ENCODE measurements around the gene CDH26. TPM values are rescaled to one million over a fixed set of nuclear protein-coding genes. Genes with fewer than 3 reads are reported as not detected.

Gene CDH26
- total and polyA plus RNA-seq, 2 experiments from 2014 or later = 2.0 TPM

- Mint-ChIP-seq H3K36me3 (ENCODE audit: low read depth) (peaks cover 7% of the 10 kb centered on the region; the same call in 1 of the 3 replicates), H3K4me1 (peaks cover 16% of the 10 kb centered on the region; the same call in 2 of the 3 replicates), H3K27me3 (ENCODE audit: insufficient read depth, low read depth, poor library complexity) (peaks cover 9% of the 10 kb centered on the region), H3K4me3 (no peak overlapping the region), H3K9me3 (peaks cover 8% of the 10 kb centered on the region; the same call in 2 of the 3 replicates), H3K27ac (no peak overlapping the region)
- TF ChIP-seq EZH2 (IDR thresholded peaks at IDR 0.05; ENCODE audit: low read depth, unreplicated experiment) = no peak
- TF ChIP-seq CTCF (conservative IDR thresholded peaks at IDR 0.05; ENCODE audit: low read depth in 2 of 2) = no peak
- no peak for TF ChIP-seq ZNF331 (CRISPR knock-in tag; IDR thresholded peaks at IDR 0.05; ENCODE audit: low read depth)
- no peak for TF ChIP-seq NANOG (IDR thresholded peaks at IDR 0.05; ENCODE audit: borderline replicate concordance)
- no peak for TF ChIP-seq JUNB (IDR thresholded peaks at IDR 0.05; ENCODE audit: unreplicated experiment)
- no peak for TF ChIP-seq EZH2phosphoT487 (IDR thresholded peaks at IDR 0.05; ENCODE audit: unreplicated experiment)
- TF ChIP-seq CREB1 (CRISPR knock-in tag; IDR thresholded peaks at IDR 0.05; ENCODE audit: low read depth) = no peak
- TF ChIP-seq REST (IDR thresholded peaks at IDR 0.05; ENCODE audit: unreplicated experiment) = no peak
- TF ChIP-seq ZNF114 (CRISPR knock-in tag; IDR thresholded peaks at IDR 0.05) = no peak
- no peak for TF ChIP-seq STAT1 (IDR thresholded peaks at IDR 0.05; ENCODE audit: unreplicated experiment)
- no peak for TF ChIP-seq POLR2AphosphoS5 (IDR thresholded peaks at IDR 0.05; ENCODE audit: low read depth)
- no peak for TF ChIP-seq ZNF462 (CRISPR knock-in tag; IDR thresholded peaks at IDR 0.05)
- TF ChIP-seq ETS1 (IDR thresholded peaks at IDR 0.05) = no peak
- DNase-seq (ENCODE audit: low spot score) = no peak
- Histone ChIP-seq H2AFZ (no peak overlapping the region), H4K20me1 (replicated peaks; ENCODE audit: insufficient read depth) (no peaks in the 10 kb centered on the region), H3K4me2 (peak overlapping the region; percentile 43; the same call in 1 of the 2 replicates), H3K27ac (ENCODE audit: low read depth) (no peak overlapping the region), H3K79me2 (replicated peaks; ENCODE audit: insufficient read depth) (no peaks in the 10 kb centered on the region), H3K4me3 (no peak overlapping the region), H3K9me2 (ENCODE audit: insufficient read depth) (0 out of 2 replicates have a peak, but pooled peaks cover 3% of the 10 kb centered on the region), H3F3A (replicated peaks; ENCODE audit: low read depth) (no peaks in the 10 kb centered on the region), H3K36me3 (ENCODE audit: insufficient read depth) (no peaks in the 10 kb centered on the region), H3K4me1 (ENCODE audit: insufficient read depth) (0 out of 2 replicates have a peak, but pooled peaks cover 4% of the 10 kb centered on the region), H3K27me3 (ENCODE audit: insufficient read depth) (no peaks in the 10 kb centered on the region)
- no peak for ATAC-seq
Measured at GRCh38 chr20:60040471-60041162, 82.4 kb downstream of the CDH26 start.
